Peyer's patch (tissue), 4 donors: Measurements from ENCODE around the gene CRADD.

Source experiments
- CTCF ChIP-seq, 6 experiments: fragments of 450-650 bp in 4 of 6; fragments of 200-600 bp in 2 of 6; sonication (generic) in 1 of 6; IDR thresholded peaks; one replicate each; pipeline ENCODE4 v1.5.1; 2017 to 2019; ENCODE audit warnings: antibody characterized with exemption in 6 of 6, mild to moderate bottlenecking in 3 of 6, moderate library complexity in 1 of 6
- POLR2A ChIP-seq, 2 donors: fragments of 450-650 bp; IDR thresholded peaks; one replicate each; pipeline ENCODE4 v1.5.1; 2017; ENCODE audit warnings: antibody characterized with exemption in 2 of 2, mild to moderate bottlenecking in 2 of 2, moderate library complexity in 2 of 2

- TF ChIP-seq CTCF (IDR thresholded peaks at IDR 0.05) (no peak), POLR2A (IDR thresholded peaks at IDR 0.05) (no peak)
These were observed 82.4 kb downstream of the CRADD start for GRCh38 chr12:93759512-93760081.
